Vagina (tissue), 2 donors: ENCODE data around the gene GTSF1L. TPM values are rescaled to one million over a fixed set of nuclear protein-coding genes. Genes with fewer than 3 reads are reported as not detected.

Source experiments
- DNase-seq, 2 donors: peaks; one replicate each; pipeline ENCODE4 v3.0.0-alpha.2; 2017; ENCODE audit errors: extremely low spot score in 2 of 2
- H3K27ac ChIP-seq: fragments of 200-600 bp; sonication (generic); one replicate; pipeline ENCODE4 v1.5.1; 2019
- H3K27me3 ChIP-seq: fragments of 200-600 bp; sonication (generic); one replicate; pipeline ENCODE4 v1.5.1; 2019
- H3K36me3 ChIP-seq, 2 donors: fragments of 200-600 bp; sonication (generic); one replicate each; pipeline ENCODE4 v1.5.1; 2017 to 2019
- H3K4me1 ChIP-seq: fragments of 200-600 bp; sonication (generic); one replicate; pipeline ENCODE4 v1.5.1; 2019
- H3K4me3 ChIP-seq, 2 donors: fragments of 200-600 bp; sonication (generic); 1 replicate in 1 of 2; 2 replicates in 1 of 2; pipeline ENCODE4 v1.5.1; 2016 to 2019
- H3K9me3 ChIP-seq: fragments of 200-600 bp; sonication (generic); one replicate; pipeline ENCODE4 v1.5.1; 2019
- CTCF ChIP-seq, 3 experiments: fragments of 450-650 bp in 2 of 3; fragments of 200-600 bp in 1 of 3; sonication (generic) in 1 of 3; IDR thresholded peaks; one replicate each; pipeline ENCODE4 v1.5.1; 2017 to 2019; ENCODE audit warnings: antibody characterized with exemption in 3 of 3, mild to moderate bottlenecking in 2 of 3, moderate library complexity in 2 of 3
- POLR2A ChIP-seq, 2 donors: fragments of 450-650 bp; IDR thresholded peaks; one replicate each; pipeline ENCODE4 v1.6.1; 2017; ENCODE audit warnings: antibody characterized with exemption in 2 of 2, mild to moderate bottlenecking in 2 of 2, moderate library complexity in 2 of 2
- POLR2AphosphoS5 ChIP-seq, 2 donors: sonication (generic); formaldehyde crosslinking; IDR thresholded peaks; one replicate each; pipeline ENCODE4 v1.9.0; 2017; ENCODE audit warnings: antibody characterized with exemption in 2 of 2, mild to moderate bottlenecking in 2 of 2, low read depth in 1 of 2; ENCODE audit not compliant: insufficient read depth in 1 of 2
- intact Hi-C: fragments of 100-400 bp; cut with DNase I; formaldehyde crosslinking; loops from one replicate; pipeline ENCODE4 v1.15.1; 2023
- total RNA-seq: library from RNA; depleted of rRNA; stranded (reverse); fragments of >200 nt; gene quantifications from one replicate; pipeline ENCODE4 v1.2.3, GENCODE V29; 2016

The GTSF1L gene
- total RNA-seq, 1 donor from 2014 or later: not detected

DNA sequence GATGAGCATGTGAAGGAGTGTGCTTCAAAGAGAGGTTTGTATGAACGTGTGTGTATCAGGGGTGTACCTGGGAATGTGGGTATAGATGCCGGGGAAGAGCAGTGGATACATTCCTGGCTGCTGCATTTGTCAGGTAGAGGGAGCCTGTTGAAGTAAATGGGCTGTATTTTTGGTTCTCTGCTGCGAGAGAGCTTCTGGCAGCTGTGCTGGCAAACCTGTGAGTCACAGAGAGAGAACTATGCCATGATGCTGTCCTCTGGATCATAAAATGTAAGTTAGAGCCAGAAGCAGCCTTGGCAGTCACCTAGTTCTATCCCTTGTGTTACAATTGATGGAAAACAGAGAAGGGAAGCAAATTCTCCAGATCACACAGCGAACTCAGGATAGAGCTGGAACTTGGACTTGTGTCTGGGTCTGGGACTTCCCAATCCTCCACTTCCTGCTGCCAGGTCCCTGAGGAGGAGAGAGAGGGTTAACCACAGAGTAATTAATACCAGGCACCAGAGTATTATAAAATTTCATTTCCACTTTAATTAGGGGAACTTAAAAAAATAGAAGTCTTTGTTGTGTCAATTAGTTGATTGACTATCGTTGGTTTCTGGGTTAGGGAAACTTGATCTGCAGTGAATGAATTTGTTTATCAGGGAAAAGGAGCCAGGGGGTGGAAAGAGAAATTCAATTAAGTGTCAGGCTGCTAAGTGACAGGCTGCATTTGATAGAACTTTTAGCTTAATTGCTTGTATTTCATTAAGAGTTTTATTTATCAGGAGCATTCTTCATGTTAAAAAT, 41.1 kb upstream of the GTSF1L start:
- Histone ChIP-seq H3K27ac (no peak overlapping the region), H3K27me3 (no peaks in the 10 kb centered on the region), H3K4me3 (no peak overlapping the region), H3K4me1 (no peaks in the 10 kb centered on the region), H3K9me3 (no peaks in the 10 kb centered on the region), H3K36me3 (no peaks in the 10 kb centered on the region)
- intact Hi-C loops: no loop called here
- DNase-seq: no peak
- TF ChIP-seq POLR2A (IDR thresholded peaks at IDR 0.05): no peak
- TF ChIP-seq CTCF (IDR thresholded peaks at IDR 0.05): no peak
- TF ChIP-seq POLR2AphosphoS5 (IDR thresholded peaks at IDR 0.05; ENCODE audit: insufficient read depth in 1 of 2, low read depth in 1 of 2): no peak

DNA sequence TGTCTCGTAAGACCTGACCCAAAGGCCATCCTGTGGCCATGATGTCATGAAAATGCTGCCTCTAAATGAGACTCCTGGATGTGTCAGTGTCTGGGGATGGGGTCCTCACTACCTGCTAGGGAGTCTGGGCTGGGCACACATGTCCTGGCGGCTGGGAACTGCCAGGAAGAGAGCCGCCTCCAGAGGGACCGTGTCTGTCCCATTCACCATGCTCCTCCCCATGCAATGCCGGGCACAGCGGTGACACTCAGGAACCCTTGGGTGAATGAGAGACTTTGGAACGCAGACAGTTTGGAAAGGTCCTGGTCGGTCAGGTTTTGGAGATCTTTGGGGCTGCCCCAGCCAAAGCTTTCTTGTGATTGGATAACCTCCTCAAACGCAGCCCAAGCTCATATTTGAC, 40.1 kb upstream of the GTSF1L start:
- H3K36me3 ChIP-seq: no peaks in the 10 kb centered on the region
- no peaks in the 10 kb centered on the region for H3K27me3 ChIP-seq
- intact Hi-C loops: no loop called here
- H3K4me3 ChIP-seq: no peak overlapping the region
- H3K9me3 ChIP-seq: no peaks in the 10 kb centered on the region
- H3K27ac ChIP-seq: no peak overlapping the region
- no peak for TF ChIP-seq POLR2A (IDR thresholded peaks at IDR 0.05)
- no peak for TF ChIP-seq POLR2AphosphoS5 (IDR thresholded peaks at IDR 0.05; ENCODE audit: insufficient read depth in 1 of 2, low read depth in 1 of 2)
- no peak for TF ChIP-seq CTCF (IDR thresholded peaks at IDR 0.05)
- no peak for DNase-seq
- H3K4me1 ChIP-seq: no peaks in the 10 kb centered on the region

GRCh38 chr20:43766385-43766784, 39.6 kb upstream of the GTSF1L start:
- TF ChIP-seq CTCF (IDR thresholded peaks at IDR 0.05) (no peak), POLR2AphosphoS5 (IDR thresholded peaks at IDR 0.05; ENCODE audit: insufficient read depth in 1 of 2, low read depth in 1 of 2) (no peak), POLR2A (IDR thresholded peaks at IDR 0.05) (no peak)
- Histone ChIP-seq H3K4me3 (no peak overlapping the region), H3K27ac (no peak overlapping the region), H3K36me3 (no peaks in the 10 kb centered on the region), H3K9me3 (no peaks in the 10 kb centered on the region), H3K4me1 (no peaks in the 10 kb centered on the region), H3K27me3 (no peaks in the 10 kb centered on the region)
- intact Hi-C loops: no loop called here
- no peak for DNase-seq

GRCh38 chr20:43765916-43766315, 39.1 kb upstream of the GTSF1L start:
- no peak for TF ChIP-seq POLR2A (IDR thresholded peaks at IDR 0.05)
- no peak for TF ChIP-seq CTCF (IDR thresholded peaks at IDR 0.05)
- no peak for TF ChIP-seq POLR2AphosphoS5 (IDR thresholded peaks at IDR 0.05; ENCODE audit: insufficient read depth in 1 of 2, low read depth in 1 of 2)
- H3K27me3 ChIP-seq: no peaks in the 10 kb centered on the region
- no peak for DNase-seq
- H3K4me3 ChIP-seq: no peak overlapping the region
- no peaks in the 10 kb centered on the region for H3K36me3 ChIP-seq
- no peaks in the 10 kb centered on the region for H3K9me3 ChIP-seq
- H3K27ac ChIP-seq: no peak overlapping the region
- intact Hi-C loops: no loop called here
- no peaks in the 10 kb centered on the region for H3K4me1 ChIP-seq

GRCh38 chr20:43762911-43763310, 36.1 kb upstream of the GTSF1L start:
- intact Hi-C loops: no loop called here
- Histone ChIP-seq H3K27ac (no peak overlapping the region), H3K9me3 (no peaks in the 10 kb centered on the region)

More at GRCh38 chr20:43762911-43763310, 36.1 kb upstream of the GTSF1L start:
- Histone ChIP-seq H3K4me3 (no peak overlapping the region), H3K27me3 (no peaks in the 10 kb centered on the region), H3K36me3 (no peaks in the 10 kb centered on the region), H3K4me1 (no peaks in the 10 kb centered on the region)
- TF ChIP-seq CTCF (IDR thresholded peaks at IDR 0.05) (no peak), POLR2A (IDR thresholded peaks at IDR 0.05) (no peak), POLR2AphosphoS5 (IDR thresholded peaks at IDR 0.05; ENCODE audit: insufficient read depth in 1 of 2, low read depth in 1 of 2) (no peak)
- no peak for DNase-seq
